GM18499 (cell line): Measurements from ENCODE around the gene MCC.
"Not testable (repeated sequence)": the region's sequence is repeated elsewhere in the genome, so short reads cannot be mapped to it uniquely, and the experiment has no call there.

Experiments used
- ATAC-seq: cut with Tn5 transposase; IDR thresholded peaks from one replicate; pipeline ENCODE4 v1.9.1; 2021; ENCODE audit warnings: moderate number of reproducible peaks; ENCODE audit not compliant: insufficient read depth, unreplicated experiment

Gene MCC

DNA sequence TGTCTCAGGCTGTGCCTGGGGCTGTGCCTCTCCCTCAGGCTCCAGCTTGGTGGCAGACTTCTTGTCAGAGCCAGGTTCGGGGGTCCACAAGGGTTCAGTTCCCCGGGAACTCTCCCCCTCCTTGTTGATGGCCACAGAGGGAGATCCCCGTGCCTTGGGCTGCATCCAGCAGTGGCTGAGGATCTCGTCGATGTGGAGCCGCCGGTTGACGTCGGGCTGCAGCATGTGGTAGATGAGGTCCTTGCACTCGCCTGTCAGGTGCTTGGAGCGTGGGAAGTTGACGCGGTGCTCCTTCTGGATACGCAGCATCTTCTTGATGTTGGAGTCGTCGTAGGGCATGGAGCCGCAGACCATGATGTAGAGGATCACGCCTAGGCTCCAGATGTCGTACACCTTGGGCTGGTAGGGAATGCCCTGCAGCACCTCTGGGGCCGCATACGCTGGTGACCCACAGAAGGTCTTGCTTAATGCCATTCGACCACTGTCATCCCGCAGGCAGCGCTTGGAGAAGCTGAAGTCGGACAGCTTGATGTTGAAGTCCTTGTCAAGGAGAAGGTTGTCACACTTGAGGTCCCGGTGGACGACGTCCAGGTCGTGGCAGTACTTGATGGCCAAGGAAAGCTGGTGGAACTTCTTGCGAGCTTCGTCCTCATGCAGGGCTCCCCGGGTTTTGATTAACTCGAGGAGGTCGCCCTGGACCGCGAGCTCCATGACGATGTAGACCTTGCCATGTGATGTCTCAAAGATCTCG is 54.2 kb downstream of the MCC start:
- ATAC-seq: no peak

DNA sequence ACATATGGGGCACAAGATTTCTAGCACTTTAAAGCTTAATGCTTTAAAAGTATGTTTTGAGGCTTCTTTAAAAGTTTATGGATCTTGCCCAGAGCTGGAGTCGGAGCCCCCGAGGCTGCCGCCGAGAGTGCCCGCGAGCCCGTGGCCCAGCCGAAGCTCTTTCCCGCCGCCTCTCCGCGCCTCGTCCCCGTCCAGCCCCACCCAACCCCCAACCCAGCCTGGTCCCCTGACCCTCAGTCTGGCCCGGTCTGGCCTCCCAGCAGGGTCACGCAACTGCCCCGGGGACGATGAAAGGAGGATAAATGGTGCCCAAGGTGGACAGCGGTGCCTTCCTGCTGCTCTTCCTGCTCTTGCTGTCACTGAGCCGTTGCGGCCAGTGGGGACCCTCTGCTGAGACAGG is 55.2 kb downstream of the MCC start:
- no peak for ATAC-seq

DNA sequence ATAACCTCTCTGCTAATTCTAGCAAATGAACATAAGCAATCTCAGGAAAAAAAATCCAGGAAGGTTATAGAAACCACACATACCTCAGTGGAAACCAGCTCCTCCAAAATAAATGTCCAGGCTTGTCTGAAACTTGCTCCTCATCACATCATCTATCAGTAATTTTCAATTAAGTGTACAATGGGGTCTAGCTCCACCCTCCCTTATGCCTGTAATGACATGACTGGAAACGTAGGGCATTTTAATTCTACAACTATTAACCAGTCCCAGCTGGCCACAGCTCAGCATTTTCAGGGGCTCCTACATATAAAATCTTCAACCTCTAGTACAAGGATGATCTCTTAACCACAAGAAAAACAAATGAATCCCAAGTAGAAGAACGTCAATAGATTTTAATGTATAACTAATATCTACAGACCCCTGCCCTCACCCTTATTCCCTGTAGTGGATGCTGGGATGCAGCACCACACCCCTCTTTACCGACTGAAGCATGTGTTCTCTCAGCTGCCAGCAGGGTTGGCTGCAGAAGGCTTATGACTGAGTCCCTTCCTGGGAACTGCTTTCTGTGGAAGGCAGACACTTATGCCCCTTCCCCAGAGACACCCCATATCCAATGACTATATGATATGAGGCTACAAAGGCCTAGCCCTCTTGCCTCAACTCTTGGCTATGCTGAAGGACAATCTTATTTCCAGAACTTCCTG is 60.2 kb downstream of the MCC start:
- ATAC-seq: no peak

DNA sequence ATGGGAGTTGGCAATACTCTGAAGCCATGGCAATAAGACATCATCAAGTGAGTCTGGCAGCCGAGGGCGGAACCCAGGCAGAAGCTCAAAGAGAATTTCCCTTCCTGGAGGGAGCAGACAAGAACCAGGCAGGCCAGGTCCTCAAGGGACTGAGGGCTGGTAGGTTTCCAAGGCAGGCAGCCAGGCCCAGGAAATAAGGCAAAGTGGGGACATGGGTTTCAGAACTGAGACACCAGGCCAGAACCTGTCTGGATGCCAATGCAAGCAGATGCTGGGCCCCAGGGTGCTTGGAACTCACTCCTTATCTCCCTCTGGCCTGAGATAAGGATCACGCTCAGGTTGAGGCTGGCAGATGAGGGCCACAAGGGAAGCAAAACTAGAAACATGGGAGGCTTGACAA is 62.3 kb downstream of the MCC start:
- ATAC-seq: no peak

DNA sequence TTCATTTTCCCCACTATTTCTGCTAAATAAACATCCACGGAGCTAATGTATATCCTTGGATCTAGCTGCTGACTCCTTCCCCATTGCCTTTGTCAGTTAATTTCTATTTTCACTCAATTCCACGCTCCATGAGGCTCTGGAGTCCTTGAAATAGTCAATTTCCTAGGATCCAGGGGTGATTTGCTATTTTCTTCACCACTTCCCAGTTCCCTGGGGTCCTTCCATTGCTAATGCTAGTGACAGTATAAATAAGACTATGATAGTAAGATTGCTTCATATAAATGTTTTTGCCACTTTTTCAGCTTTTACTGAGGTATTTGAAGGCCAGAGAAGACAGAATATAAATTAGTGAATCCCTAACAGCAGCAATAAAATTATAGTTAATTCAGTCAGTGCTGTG is 66.6 kb downstream of the MCC start:
- ATAC-seq: no peak

DNA sequence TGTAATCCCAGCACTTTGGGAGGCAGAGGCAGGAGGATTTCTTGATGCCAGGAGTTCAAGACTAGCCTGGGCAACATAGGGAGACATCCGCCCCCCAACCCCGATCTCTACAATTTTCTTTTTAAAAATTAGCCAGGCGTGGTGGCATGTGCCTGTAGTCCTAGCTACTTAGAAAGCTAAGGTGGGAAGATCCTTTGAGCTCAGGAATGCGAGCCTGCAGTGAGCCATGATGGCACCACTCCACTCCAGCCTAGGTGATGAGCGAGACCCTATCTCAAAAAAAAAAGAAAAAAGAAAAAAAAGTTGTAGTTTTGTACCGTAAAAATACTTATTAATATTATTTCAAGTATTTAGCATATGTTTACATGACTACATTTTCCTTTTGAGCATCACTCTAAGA is 82.7 kb downstream of the MCC start:
- ATAC-seq: no peak

DNA sequence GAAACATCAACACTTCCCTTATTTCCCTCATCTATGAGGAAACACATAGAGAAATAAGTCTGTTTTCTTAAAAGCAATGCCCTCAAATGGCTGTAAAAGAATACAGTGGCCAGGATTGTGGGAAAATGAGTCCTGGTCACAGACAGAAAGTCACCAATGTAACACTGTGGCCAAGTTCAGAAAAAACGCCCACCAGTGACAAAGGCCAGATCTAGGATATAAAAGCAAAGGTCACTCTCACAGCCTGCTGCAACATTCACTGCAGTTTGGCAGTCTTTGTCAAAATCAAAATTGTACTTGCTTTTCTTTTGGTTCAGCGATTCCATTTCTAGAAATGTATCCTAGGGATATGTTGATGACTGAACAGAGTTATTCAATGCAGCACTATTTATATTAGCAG is 84.0 kb downstream of the MCC start:
- no peak for ATAC-seq

DNA sequence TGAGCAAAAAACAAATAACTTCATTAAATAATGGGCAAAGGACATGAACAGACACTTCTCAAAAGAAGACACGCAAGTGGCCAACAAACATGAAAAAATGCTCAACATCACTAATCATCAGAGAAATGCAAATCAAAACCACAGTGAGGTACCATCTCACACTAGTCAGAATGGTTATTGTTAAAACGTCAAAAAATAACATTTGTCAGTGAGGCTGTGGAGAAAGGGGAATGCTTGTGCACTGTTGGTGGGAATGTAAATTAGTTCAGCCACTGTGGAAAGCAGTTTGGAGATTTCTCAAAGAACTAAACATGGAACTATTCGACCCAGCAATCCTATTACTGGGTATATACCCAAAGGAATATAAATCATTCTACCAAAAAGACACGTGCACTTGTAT is 90.3 kb downstream of the MCC start:
- ATAC-seq: not testable (repeated sequence)

DNA sequence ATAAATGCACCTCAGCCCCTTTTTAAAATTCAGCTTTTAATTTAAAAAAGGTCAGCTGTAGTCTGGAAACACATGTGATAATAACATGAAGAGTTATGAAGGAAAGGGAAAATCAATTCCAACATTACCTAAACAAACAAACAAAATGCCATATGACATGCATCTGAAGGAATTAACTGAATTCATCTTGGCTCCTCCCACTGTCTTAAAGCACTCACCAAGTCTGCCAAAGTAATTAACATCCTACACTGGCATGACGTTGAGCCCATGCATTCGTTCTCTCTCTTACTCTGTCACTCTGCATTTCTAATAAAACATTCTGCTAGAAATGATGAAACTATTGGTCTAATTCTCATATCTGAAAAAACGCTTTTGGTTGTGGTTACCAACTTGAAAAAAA is 91.2 kb downstream of the MCC start:
- ATAC-seq: no peak

DNA sequence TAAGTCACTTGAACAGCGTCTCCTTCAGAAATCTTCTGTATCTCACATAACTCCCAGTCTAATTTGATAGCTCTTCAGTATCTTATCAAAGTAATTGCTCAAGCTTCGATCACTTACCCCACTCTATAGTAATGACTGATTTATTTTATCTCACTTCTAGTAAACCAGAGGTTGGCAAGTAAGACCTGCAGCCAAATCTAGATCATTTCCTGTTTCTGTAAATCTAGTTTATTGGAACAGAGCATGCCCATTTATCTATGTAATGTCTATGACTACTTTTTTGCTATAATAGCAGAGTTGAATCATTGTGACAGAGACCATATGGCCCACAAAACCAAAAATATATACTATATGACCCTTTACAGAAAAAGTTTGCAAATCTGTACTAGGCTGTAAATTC is 93.6 kb downstream of the MCC start:
- ATAC-seq: no peak

DNA sequence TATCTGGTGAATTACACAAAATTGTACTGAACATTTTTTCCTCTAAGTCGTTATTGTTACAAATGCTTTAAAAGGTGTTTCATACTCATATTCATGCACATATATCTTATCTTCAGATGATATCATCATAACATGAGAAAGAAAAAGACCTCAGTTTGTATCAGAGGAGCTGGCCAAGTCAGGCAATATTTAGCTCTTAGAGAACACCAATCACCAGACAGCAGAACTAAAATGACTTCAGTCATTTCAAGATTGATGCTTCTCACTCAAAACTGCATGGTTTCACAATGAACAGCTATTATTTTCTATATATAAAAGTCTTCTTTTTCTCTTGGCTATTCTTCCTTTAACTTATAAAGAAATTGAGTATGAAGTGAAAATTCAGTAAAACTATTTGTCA is 98.0 kb downstream of the MCC start:
- no peak for ATAC-seq

DNA sequence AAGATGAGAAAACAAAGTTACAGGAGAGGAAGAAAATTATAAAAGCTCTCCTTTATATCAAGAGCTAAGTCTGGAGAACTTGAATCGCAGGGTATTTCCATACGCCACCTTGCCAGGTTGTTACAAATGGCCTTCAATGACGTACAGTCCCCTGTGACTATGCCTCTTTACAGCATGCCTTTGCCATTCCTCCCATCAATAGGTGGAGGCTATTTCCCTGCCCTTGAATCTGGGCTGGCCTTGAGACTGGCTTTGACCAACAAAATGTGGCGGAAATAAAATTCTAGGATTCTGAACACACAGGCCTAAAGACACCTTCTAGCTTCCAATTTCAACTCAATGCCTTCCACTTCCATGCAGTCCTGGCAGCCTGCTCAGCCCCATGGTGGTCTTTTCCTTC is 99.1 kb downstream of the MCC start:
- no peak for ATAC-seq

DNA sequence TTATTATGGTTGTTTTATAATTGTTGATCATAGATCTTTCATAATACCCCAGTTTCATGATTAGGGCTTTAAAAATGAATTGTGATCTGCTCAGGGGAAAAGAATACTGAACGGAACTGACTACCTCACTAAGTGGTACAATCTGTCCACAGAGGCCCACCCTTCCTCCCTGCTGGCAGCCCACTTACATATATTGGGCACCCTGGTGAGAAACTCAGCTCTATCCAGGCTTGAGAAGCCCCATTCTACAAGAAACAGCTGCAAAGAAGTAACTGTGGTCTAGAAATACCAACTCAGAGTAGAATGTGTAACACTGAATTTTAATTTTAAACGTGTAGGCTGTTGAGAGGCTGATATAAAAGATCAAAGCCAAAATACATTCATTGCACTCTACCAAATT is 100.4 kb downstream of the MCC start:
- no peak for ATAC-seq

DNA sequence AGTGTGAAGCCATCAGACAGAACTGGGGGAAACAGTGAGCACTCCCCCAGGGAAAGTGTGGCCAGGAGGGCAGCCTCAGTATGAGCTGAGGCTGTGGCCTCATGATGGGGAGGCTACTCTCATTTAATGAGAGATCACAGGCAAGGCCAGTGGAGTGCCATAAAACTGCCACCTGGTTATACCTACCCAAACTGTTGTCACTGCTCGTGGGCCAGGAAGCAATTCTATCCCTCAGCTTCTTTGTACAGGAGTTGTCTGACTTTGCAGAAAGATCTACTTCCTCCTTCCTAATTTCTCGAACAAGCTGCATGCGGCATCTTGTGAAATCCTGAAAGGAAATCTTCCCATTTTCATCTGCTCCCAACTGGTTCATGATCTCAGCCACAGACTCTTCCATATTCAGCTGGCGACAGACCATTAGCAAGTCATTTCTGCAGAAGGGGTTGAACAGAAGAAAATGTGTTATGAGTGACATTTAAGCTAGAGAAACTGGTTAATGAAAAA is 103.4 kb downstream of the MCC start:
- ATAC-seq: no peak

DNA sequence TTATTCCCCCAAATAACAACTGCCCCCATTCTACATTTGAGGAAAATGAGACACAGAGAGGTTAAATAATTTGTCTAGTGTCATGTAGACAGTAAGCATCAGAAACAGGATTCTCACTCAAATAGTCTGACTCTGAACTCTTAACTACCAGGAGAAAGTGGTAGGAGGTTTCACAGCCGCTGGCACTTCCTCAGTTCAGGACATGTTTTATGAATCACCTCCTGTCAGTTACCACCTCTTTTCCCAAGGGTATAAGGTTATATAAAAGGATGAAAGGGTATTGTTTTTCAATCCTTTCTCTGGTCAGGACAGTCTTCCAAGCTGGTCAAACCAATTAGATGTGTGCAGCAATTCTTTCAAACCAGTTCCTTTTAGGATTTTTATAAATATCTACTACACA is 105.5 kb downstream of the MCC start:
- ATAC-seq: no peak

DNA sequence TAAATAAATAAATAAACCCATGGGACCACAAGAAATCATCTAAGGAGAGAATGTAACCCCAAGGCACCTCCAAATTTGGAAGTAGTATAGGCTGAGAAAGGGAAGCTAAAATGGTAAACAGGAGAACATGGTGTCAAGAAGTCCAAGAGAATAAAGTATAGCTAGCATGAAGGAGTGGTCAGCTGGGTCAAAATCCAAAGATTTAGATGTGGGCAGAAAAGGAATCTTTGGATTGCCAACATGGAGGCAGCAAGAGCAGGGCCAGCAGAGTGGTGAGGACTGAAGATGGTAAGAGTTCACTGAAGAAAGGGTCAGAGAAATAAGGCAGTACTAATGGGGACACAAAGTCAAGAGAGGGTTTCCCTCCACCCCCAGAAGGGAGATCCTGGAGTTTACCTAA is 106.5 kb downstream of the MCC start:
- ATAC-seq: no peak

DNA sequence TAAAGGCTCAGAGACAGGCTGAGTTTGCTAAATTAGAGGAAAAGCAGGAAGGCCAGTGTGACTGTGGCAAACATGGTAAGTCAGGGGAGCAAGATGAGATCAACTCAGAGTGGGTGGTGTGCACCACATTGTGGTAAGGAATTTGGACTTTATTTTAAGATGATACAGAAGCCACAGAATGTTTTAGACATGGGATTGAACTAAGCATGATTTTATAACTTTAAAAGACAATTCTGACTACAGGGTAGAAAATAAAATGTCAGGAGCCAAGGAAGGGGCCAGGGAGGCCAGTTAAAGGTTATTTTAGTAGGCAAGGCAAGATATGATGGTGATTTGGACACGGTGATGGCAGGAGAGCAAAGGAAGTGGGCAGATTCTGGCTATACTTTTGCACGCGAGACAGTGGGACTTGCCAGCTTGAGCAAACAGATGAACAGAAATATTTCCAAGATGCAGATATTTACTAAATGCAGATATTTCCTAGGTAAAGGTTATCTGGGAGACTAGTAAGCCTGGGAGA is 107.4 kb downstream of the MCC start:
- ATAC-seq: no peak

DNA sequence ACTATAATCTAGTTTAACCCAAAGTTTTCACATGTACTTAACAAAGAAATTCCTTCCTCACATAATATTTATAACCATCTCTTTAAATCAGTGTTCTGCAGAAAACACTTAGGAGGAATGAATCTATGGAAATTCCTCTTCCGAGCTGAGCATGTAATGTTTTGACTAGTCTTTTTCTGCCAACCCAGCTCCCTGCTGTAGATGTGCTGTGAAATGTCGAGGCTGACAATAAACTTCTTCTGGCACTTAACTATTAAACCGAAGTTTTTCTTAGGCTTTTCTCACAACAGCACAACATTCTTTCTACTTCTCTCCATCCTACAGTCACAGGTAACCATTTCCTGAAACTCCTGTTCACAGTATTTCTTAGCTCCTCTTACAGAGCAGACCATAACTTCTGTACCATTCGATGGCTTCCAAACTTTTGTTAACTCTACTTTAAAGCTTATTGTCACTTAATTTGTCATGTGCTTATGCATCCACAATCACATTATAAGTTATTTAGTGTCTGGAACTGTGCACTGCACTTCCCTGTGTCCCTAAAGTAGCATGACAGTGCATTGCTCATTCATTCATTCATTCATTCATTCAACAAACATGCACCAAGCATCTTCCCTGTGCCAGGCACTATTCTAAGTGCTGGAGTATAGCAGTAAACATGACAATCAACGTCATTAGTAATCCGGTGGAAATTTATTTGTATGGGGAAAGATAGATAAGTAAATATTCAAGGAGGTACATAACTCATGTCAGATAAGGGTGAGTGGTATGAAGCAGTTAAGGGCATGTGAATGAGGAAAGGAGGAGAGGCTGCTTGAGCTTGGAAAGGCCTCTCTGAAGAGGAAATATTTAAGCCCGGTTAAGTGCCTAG is 108.1 kb downstream of the MCC start:
- no peak for ATAC-seq

DNA sequence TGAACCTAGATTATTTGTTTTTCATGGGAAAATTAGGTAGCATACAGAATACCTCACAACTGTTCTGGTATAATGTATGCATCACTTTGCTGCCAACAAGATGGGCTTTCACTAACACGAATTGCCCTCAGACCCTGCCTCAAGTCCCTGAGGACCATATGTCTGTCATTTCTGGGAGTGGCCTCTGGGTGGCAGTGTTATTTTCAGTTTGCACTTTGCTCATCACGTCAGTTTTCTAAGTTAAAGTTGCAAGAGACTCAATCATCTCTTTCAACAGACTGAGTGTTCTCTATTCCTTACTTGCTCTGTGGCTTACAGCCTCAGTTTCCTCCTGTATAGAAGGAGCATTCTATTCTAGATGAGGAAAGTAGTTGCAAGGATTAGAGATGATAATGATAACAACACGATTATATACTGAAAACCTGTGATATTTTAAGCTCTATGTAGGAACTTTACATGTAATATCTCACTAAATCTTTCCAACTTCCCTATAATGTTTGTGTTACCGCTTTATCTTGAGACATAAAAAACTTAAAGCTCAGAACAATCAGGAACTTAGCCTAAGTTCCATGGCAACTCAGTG is 109.2 kb downstream of the MCC start:
- no peak for ATAC-seq

DNA sequence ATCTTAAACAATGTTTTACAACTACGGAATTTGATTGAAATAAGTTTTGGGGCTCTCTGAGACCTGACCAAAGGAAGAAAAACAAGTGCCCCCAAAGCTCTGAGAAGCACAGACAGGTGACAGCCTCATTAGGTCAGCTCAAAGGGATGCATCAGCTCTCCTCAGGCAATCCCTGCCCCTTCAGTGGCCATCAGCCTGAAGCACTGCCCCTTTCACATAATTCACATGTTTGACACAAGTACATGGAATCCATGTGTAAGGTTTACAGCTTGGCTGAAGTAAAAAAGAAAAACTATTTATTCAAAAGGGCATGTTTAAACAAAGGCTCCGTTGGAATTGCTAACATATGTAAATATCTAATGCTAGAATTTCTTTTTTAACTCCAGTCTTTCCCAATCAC is 109.7 kb downstream of the MCC start:
- no peak for ATAC-seq
